H1 (cell line): ENCODE data around the gene CEP72.

Source experiments
- CBX5 ChIP-seq: fragments of 300-800, 300-1000 bp; sonication (generic); IDR thresholded peaks from 2 replicates; pipeline ENCODE4 v1.7.1; 2016; ENCODE audit warnings: antibody characterized with exemption, low read length, low read depth
- CHD7 ChIP-seq: fragments of 300-600 bp; sonication (generic); IDR thresholded peaks from 2 replicates; pipeline ENCODE4 v1.7.1; 2012; ENCODE audit warnings: low read length, moderate library complexity, mild to moderate bottlenecking, inconsistent platforms; ENCODE audit not compliant: insufficient replicate concordance
- CTCF ChIP-seq, 3 experiments: IDR thresholded peaks; 1 replicate in 2 of 3; 2 replicates in 1 of 3; pipeline versions ENCODE4 v1.5.1 to v1.6.1; 2011; ENCODE audit warnings: low read length in 3 of 3, mild to moderate bottlenecking in 3 of 3, inconsistent platforms in 2 of 3, low read depth in 1 of 3, moderate library complexity in 1 of 3; ENCODE audit not compliant: insufficient read depth in 1 of 3; ENCODE audit errors: control extremely low read depth in 1 of 3
- POLR2A ChIP-seq, 2 experiments: IDR thresholded peaks; 1 replicate in 1 of 2; 2 replicates in 1 of 2; pipeline ENCODE4 v1.6.1; 2011; ENCODE audit warnings: low read depth in 2 of 2, low read length in 2 of 2, mild to moderate bottlenecking in 2 of 2; ENCODE audit errors: control extremely low read depth in 1 of 2
- TBP ChIP-seq: IDR thresholded peaks from 2 replicates; pipeline ENCODE4 v1.6.1; 2011; ENCODE audit warnings: low read depth, low read length, improper control_type of control experiment
- TCF12 ChIP-seq: IDR thresholded peaks from 2 replicates; pipeline ENCODE4 v1.6.1; 2011; ENCODE audit warnings: low read depth, mild to moderate bottlenecking, low read length

GRCh38 chr5:565782-566440 lies 46.2 kb upstream of the CEP72 start:
- no peak for TF ChIP-seq CBX5
- no peak for TF ChIP-seq POLR2A (IDR thresholded peaks at IDR 0.05; ENCODE audit: control extremely low read depth in 1 of 2, low read depth in 2 of 2, low read length in 2 of 2)
- TF ChIP-seq CTCF (IDR thresholded peaks at IDR 0.05; ENCODE audit: control extremely low read depth in 1 of 3, insufficient read depth in 1 of 3, low read depth in 1 of 3, low read length in 3 of 3): peak; percentile 39 to 47 (median 39)
- TF ChIP-seq TBP: no peak
- no peak for TF ChIP-seq TCF12
- no peak for TF ChIP-seq CHD7
